Myocyte (in vitro differentiated cells): ENCODE data around the gene UBR4. TPM values are rescaled to one million over a fixed set of nuclear protein-coding genes. Genes with fewer than 3 reads are reported as not detected.
"Not testable (repeated sequence)": the region's sequence is repeated elsewhere in the genome, so short reads cannot be mapped to it uniquely, and the experiment has no call there.

Experiments
- DNase-seq: peaks from one replicate; pipeline ENCODE4 v3.0.0-alpha.2; 2012; ENCODE audit warnings: low read depth
- polyA plus RNA-seq: library from polyadenylated mRNA; unstranded; fragments of >200 nt; gene quantifications from one replicate; pipeline ENCODE4 v1.2.1, GENCODE V29; 2012; ENCODE audit warnings: missing spikeins
- total RNA-seq: library from RNA; depleted of rRNA; stranded (reverse); fragments of >200 nt; gene quantifications from 2 replicates; pipeline ENCODE4 v1.2.3, GENCODE V29; 2014

UBR4 gene
- 78.9 and 79.8 TPM in 2 replicates for total RNA-seq
- polyA plus RNA-seq, result 114 TPM

GRCh38 chr1:19209990-19210771, at the start of gene UBR4:
UBR4 (minus strand) TSS chr1:19210266; CDS start chr1:19210248, 18 bp downstream.
- peak; percentile 96 for DNase-seq

- DNase-seq, result no peak
Measured at GRCh38 chr1:19258353-19258752, 48.3 kb upstream of the UBR4 start.

GRCh38 chr1:19257178-19257914, 47.3 kb upstream of the UBR4 start:
- peak; percentile 24 for DNase-seq

- not testable (repeated sequence) for DNase-seq
Measured at GRCh38 chr1:19256301-19256700, 46.2 kb upstream of the UBR4 start.

GRCh38 chr1:19255288-19255687, 45.2 kb upstream of the UBR4 start:
- no peak for DNase-seq

- no peak for DNase-seq
Measured at GRCh38 chr1:19254416-19254815, 44.4 kb upstream of the UBR4 start.

- DNase-seq, result peak; percentile 87
Measured at GRCh38 chr1:19251305-19252196, 41.5 kb upstream of the UBR4 start, which contains the start of the genes EMC1 and MRTO4. EMC1 (minus strand) TSS chr1:19251524; CDS start chr1:19251509, 15 bp downstream. MRTO4 (plus strand) TSS chr1:19251805; CDS start chr1:19251836, 31 bp downstream.

- DNase-seq, result no peak
Measured at GRCh38 chr1:19250629-19251304, 40.7 kb upstream of the UBR4 start.

- peak; percentile 74 for DNase-seq
Measured at GRCh38 chr1:19240673-19241538, 30.8 kb upstream of the UBR4 start.

- peak; percentile 58 for DNase-seq
Measured at GRCh38 chr1:19239876-19240275, 29.8 kb upstream of the UBR4 start.

GRCh38 chr1:19234224-19234623, 24.2 kb upstream of the UBR4 start:
- DNase-seq, result no peak

- no peak for DNase-seq
Measured at GRCh38 chr1:19232524-19232846, 22.4 kb upstream of the UBR4 start.

- not testable (repeated sequence) for DNase-seq
Measured at GRCh38 chr1:19231736-19232523, 21.9 kb upstream of the UBR4 start.

GRCh38 chr1:19229828-19230325, 19.8 kb upstream of the UBR4 start:
- no peak for DNase-seq

GRCh38 chr1:19229229-19229628, 19.2 kb upstream of the UBR4 start:
- no peak for DNase-seq

- DNase-seq, result no peak
Measured at GRCh38 chr1:19222979-19223824, 13.1 kb upstream of the UBR4 start.

GRCh38 chr1:19222573-19222972, 12.5 kb upstream of the UBR4 start:
- DNase-seq, result no peak

- DNase-seq, result peak; percentile 35
Measured at GRCh38 chr1:19220991-19221390, 10.9 kb upstream of the UBR4 start.
